IMR-90 (cell line): Measurements from ENCODE around the gene TTC28. TPM values are rescaled to one million over a fixed set of nuclear protein-coding genes. Genes with fewer than 3 reads are reported as not detected.

Experiments used
- ATAC-seq: fragments of 200-7000 bp; cut with Tn5 transposase; 2 replicates; pipeline ENCODE4 v1.9.1; 2020; ENCODE audit warnings: low read depth, mild to moderate bottlenecking, moderate library complexity
- BruUV-seq: library from RNA; stranded (reverse); fragments of 400-500 nt; replicated peaks from 2 replicates; lab custom pipeline; 2021; lab: Mats Ljungman, UMichigan
- CTCF ChIA-PET: fragments of 300-600 bp; formaldehyde crosslinking; extraction: SDS; loops from one replicate; lab custom pipeline; 2021; ENCODE audit warnings: antibody characterized with exemption; lab: Yijun Ruan, JAX
- POLR2A ChIA-PET: fragments of 300-600 bp; sonication (Branson Sonifier 250); formaldehyde crosslinking; loops from one replicate; lab custom pipeline; 2022; ENCODE audit warnings: antibody characterized with exemption; ENCODE audit not compliant: unreplicated experiment; lab: Charles Lee
- DNase-seq: peaks from one replicate; pipeline ENCODE4 v3.0.0; 2013
- H2AFZ ChIP-seq: replicated peaks from 2 replicates; pipeline ENCODE3; 2013; ENCODE audit warnings: low read length, mild to moderate bottlenecking; ENCODE audit not compliant: poor library complexity
- H2AK5ac ChIP-seq: 2 replicates; pipeline ENCODE4 v1.6.1; 2013; ENCODE audit warnings: low read depth, low read length, inconsistent platforms
- H2AK9ac ChIP-seq: replicated peaks from 2 replicates; pipeline ENCODE3; 2013; ENCODE audit warnings: mild to moderate bottlenecking, low read depth, low read length, moderate library complexity; ENCODE audit not compliant: poor library complexity
- H2BK120ac ChIP-seq: 2 replicates; pipeline ENCODE4 v1.6.1; 2013; ENCODE audit warnings: low read depth, low read length, inconsistent platforms
- H2BK15ac ChIP-seq: 3 replicates; pipeline ENCODE4 v1.6.1; 2013; ENCODE audit warnings: low read depth, low read length, inconsistent platforms
- H2BK20ac ChIP-seq: 2 replicates; pipeline ENCODE4 v1.6.1; 2013; ENCODE audit warnings: low read depth, mild to moderate bottlenecking, inconsistent platforms, low read length, moderate library complexity
- H2BK5ac ChIP-seq: 2 replicates; pipeline ENCODE4 v1.6.1; 2013; ENCODE audit warnings: mild to moderate bottlenecking, low read depth, low read length, inconsistent platforms; ENCODE audit not compliant: poor library complexity, severe bottlenecking
- H3K14ac ChIP-seq: replicated peaks from 2 replicates; pipeline ENCODE4 v1.6.1; 2013; ENCODE audit warnings: low read depth, low read length, inconsistent platforms
- H3K18ac ChIP-seq: 2 replicates; pipeline ENCODE4 v1.6.1; 2013; ENCODE audit warnings: low read depth, low read length, control low read depth
- H3K23ac ChIP-seq: 2 replicates; pipeline ENCODE4 v1.6.1; 2013; ENCODE audit warnings: low read depth, low read length, inconsistent platforms
- H3K27ac ChIP-seq: 2 replicates; pipeline ENCODE4 v1.5.1; 2013; ENCODE audit warnings: mild to moderate bottlenecking, control low read depth, low read length; ENCODE audit not compliant: insufficient read depth
- H3K27me3 ChIP-seq: 2 replicates; pipeline ENCODE4 v1.6.1; 2013; ENCODE audit warnings: low read length; ENCODE audit not compliant: control insufficient read depth, insufficient read depth
- H3K36me3 ChIP-seq: 2 replicates; pipeline ENCODE4 v1.6.1; 2013; ENCODE audit warnings: low read length, mixed read lengths; ENCODE audit not compliant: control insufficient read depth, insufficient read depth
- H3K4ac ChIP-seq: 2 replicates; pipeline ENCODE4 v1.6.1; 2013; ENCODE audit warnings: low read depth, low read length, inconsistent platforms
- H3K4me1 ChIP-seq: 2 replicates; pipeline ENCODE4 v1.6.1; 2013; ENCODE audit warnings: low read length, mixed read lengths; ENCODE audit not compliant: control insufficient read depth, insufficient read depth
- H3K4me2 ChIP-seq: 2 replicates; pipeline ENCODE4 v1.6.1; 2013; ENCODE audit warnings: low read depth, mild to moderate bottlenecking, control low read depth, low read length, moderate library complexity
- H3K4me3 ChIP-seq: 2 replicates; pipeline ENCODE4 v1.5.1; 2013; ENCODE audit warnings: low read depth, mild to moderate bottlenecking, control low read depth, low read length, moderate library complexity; ENCODE audit not compliant: insufficient read depth
- H3K56ac ChIP-seq: 2 replicates; pipeline ENCODE4 v1.6.1; 2013; ENCODE audit warnings: low read length, inconsistent platforms; ENCODE audit not compliant: insufficient read depth; ENCODE audit errors: extremely low read depth
- H3K79me1 ChIP-seq, 2 experiments: 2 replicates each; pipeline ENCODE4 v1.6.1; 2013; ENCODE audit warnings: low read length in 2 of 2, inconsistent platforms in 1 of 2, low read depth in 1 of 2
- H3K9ac ChIP-seq: 2 replicates; pipeline ENCODE4 v1.6.1; 2013; ENCODE audit warnings: low read depth, low read length, control low read depth
- H3K9me1 ChIP-seq: 2 replicates; pipeline ENCODE4 v1.6.1; 2013; ENCODE audit warnings: low read length, inconsistent platforms; ENCODE audit not compliant: insufficient read depth
- H3K9me3 ChIP-seq: 2 replicates; pipeline ENCODE4 v1.6.1; 2013; ENCODE audit warnings: low read length; ENCODE audit not compliant: control insufficient read depth, insufficient read depth
- H4K20me1 ChIP-seq: 2 replicates; pipeline ENCODE4 v1.6.1; 2013; ENCODE audit warnings: low read length, inconsistent platforms; ENCODE audit not compliant: insufficient read depth
- H4K5ac ChIP-seq: 2 replicates; pipeline ENCODE4 v1.6.1; 2013; ENCODE audit warnings: mild to moderate bottlenecking, low read depth, low read length, control low read depth
- H4K8ac ChIP-seq, 2 experiments: 2 replicates each; pipeline ENCODE4 v1.6.1; 2013; ENCODE audit warnings: low read depth in 2 of 2, low read length in 2 of 2, control low read depth in 1 of 2, inconsistent platforms in 1 of 2
- H4K91ac ChIP-seq: 2 replicates; pipeline ENCODE4 v1.6.1; 2013; ENCODE audit warnings: low read depth, low read length, inconsistent platforms; ENCODE audit not compliant: insufficient read depth
- BHLHE40 ChIP-seq: fragments of 150-350 bp; IDR thresholded peaks from 2 replicates; pipeline ENCODE4 v1.6.1; 2016; ENCODE audit warnings: mild to moderate bottlenecking, low read depth, low read length
- CEBPB ChIP-seq: IDR thresholded peaks from 2 replicates; pipeline ENCODE4 v1.6.1; 2012; ENCODE audit warnings: low read depth, low read length, improper control_type of control experiment
- CHD1 ChIP-seq: IDR thresholded peaks from 2 replicates; pipeline ENCODE4 v1.6.1; 2012; ENCODE audit warnings: low read depth, low read length, improper control_type of control experiment
- FOS ChIP-seq: fragments of 150-350 bp; IDR thresholded peaks from 2 replicates; pipeline ENCODE4 v1.6.1; 2016; ENCODE audit warnings: low read depth, low read length
- MAFK ChIP-seq: IDR thresholded peaks from 2 replicates; pipeline ENCODE4 v1.6.1; 2012; ENCODE audit warnings: low read depth, low read length, improper control_type of control experiment
- MAZ ChIP-seq: IDR thresholded peaks from 2 replicates; pipeline ENCODE4 v1.6.1; 2012; ENCODE audit warnings: low read depth, mild to moderate bottlenecking, low read length, improper control_type of control experiment, moderate library complexity, borderline replicate concordance
- MXI1 ChIP-seq: IDR thresholded peaks from 2 replicates; pipeline ENCODE4 v1.6.1; 2012; ENCODE audit warnings: low read depth, mild to moderate bottlenecking, low read length, moderate library complexity, borderline replicate concordance
- NFE2L2 ChIP-seq: fragments of 150-350 bp; IDR thresholded peaks from 2 replicates; pipeline ENCODE4 v1.6.1; 2016; ENCODE audit warnings: low read depth, mild to moderate bottlenecking, low read length
- POLR2A ChIP-seq: IDR thresholded peaks from 2 replicates; pipeline ENCODE4 v1.6.1; 2012; ENCODE audit warnings: mild to moderate bottlenecking, low read depth, low read length
- RAD21 ChIP-seq: IDR thresholded peaks from 2 replicates; pipeline ENCODE4 v1.6.1; 2012; ENCODE audit warnings: low read length, improper control_type of control experiment
- RCOR1 ChIP-seq: IDR thresholded peaks from 2 replicates; pipeline ENCODE4 v1.6.1; 2012; ENCODE audit warnings: mild to moderate bottlenecking, low read length, improper control_type of control experiment; ENCODE audit not compliant: insufficient replicate concordance
- RFX5 ChIP-seq: IDR thresholded peaks from 2 replicates; pipeline ENCODE4 v1.8.0; 2012; ENCODE audit warnings: low read depth, mild to moderate bottlenecking, low read length, moderate library complexity
- SMC3 ChIP-seq: fragments of 150-350 bp; IDR thresholded peaks from 2 replicates; pipeline ENCODE4 v1.6.1; 2016; ENCODE audit warnings: low read depth, mild to moderate bottlenecking, antibody characterized with exemption, low read length, moderate library complexity
- whole genome bisulfite sequencing, 2 experiments: methylation state at CpG; one replicate each; pipeline versions ENCODE4 v1.1.5 to v1.1.7; 2013; ENCODE audit warnings: missing lambda C conversion rate in 2 of 2; ENCODE audit not compliant: insufficient read length in 1 of 2; ENCODE audit errors: extremely low coverage in 2 of 2; 5-methylcytosine and 5-hydroxymethylcytosine counted together
- dilution Hi-C: fragments of 300-500 bp; cut with HindIII; formaldehyde crosslinking; loops from one replicate; pipeline ENCODE4 v1.14.3; 2018; ENCODE audit warnings: low sequenced_read_pairs; ENCODE audit not compliant: unreplicated experiment
- in situ Hi-C: fragments of 300-500 bp; cut with MboI; formaldehyde crosslinking; loops from 3 replicates; pipeline ENCODE4 v1.14.3; 2019; ENCODE audit warnings: low sequenced_read_pairs, inconsistent platforms, mixed read lengths
- intact Hi-C: fragments of 100-400 bp; cut with micrococcal nuclease; formaldehyde crosslinking; loops from 2 replicates; pipeline ENCODE4 v1.10.0; 2022
- polyA plus RNA-seq, 3 experiments: library from polyadenylated mRNA; depleted of rRNA; stranded (reverse); fragments of >200 nt; gene quantifications; 2 replicates each; pipeline ENCODE4 v1.2.3, GENCODE V29; 2012; ENCODE audit warnings: low replicate concordance in 1 of 3
- total RNA-seq: library from RNA; depleted of rRNA; stranded (reverse); fragments of >200 nt; gene quantifications from 2 replicates; pipeline ENCODE4 v1.2.3, GENCODE V29; 2012
- TF ChIP-seq, protein P1 (sequence below): conservative IDR thresholded peaks from 2 replicates; pipeline ENCODE4 v1.5.1; 2012; ENCODE audit warnings: mild to moderate bottlenecking, low read depth, low read length, improper control_type of control experiment
- TF ChIP-seq, protein P2 (sequence below): fragments of 150-350 bp; IDR thresholded peaks from 2 replicates; pipeline ENCODE4 v1.6.1; 2016; ENCODE audit warnings: low read depth, mild to moderate bottlenecking, low read length, moderate library complexity, borderline replicate concordance
- TF ChIP-seq, protein P3 (sequence below): fragments of 150-350 bp; IDR thresholded peaks from 2 replicates; pipeline ENCODE4 v1.6.1; 2017; ENCODE audit warnings: mild to moderate bottlenecking, antibody characterized with exemption, low read length, low read depth

The TTC28 gene
- total and polyA plus RNA-seq, 2 of the 4 experiments (the other 2 are of a cell fraction): 5.6 to 13.3 TPM

DNA sequence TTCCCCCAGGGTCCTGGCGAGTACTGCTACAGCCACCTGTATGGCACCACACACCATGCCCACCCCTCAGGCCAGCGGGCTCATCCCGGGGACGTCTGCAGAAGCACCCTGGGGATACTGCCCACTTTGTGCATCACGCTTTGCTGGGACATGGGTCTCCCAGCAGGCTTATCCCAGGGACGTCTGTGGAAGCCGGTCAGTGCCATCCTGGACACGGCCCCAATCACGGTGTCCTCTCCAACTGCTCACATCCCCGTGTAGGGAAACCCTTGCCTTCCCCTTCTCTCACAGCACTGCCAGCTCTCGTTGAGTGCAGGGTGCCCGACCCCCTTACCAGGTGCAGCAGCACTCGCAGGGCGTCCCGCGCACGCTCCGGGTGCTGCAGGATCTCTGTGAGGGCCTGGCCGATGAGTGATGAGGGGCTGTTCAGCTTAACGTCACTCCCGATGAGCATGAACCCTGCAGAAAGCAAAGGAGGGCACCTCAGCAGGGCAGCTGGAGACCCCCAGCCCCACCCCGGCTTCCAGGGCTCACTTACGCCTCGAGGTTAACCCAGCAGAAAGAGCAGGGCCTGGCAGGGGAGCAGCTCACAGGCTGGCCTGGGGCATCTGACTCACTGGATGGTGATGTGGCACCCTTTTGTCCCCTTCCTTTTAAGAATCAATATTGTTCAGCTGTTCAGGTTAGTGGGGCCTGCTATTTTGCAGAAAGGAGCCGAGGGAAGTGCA is 683.7 kb downstream of the TTC28 start:
- Histone ChIP-seq H3K9me1 (peaks cover 3% of the 10 kb centered on the region; the same call in 1 of the 2 replicates), H4K91ac (no peak overlapping the region), H4K20me1 (no peaks in the 10 kb centered on the region), H3K27me3 (no peaks in the 10 kb centered on the region), H3K79me1 (no peaks in the 10 kb centered on the region), H3K56ac (no peak overlapping the region), H3K4ac (no peak overlapping the region; the same call in 1 of the 2 replicates), H2BK120ac (no peak overlapping the region), H3K4me3 (no peak overlapping the region), H2AFZ (no peak overlapping the region), H3K9me3 (no peaks in the 10 kb centered on the region), H2BK15ac (no peak overlapping the region), H4K5ac (no peak overlapping the region), H2BK5ac (no peak overlapping the region), H3K4me1 (peaks cover 3% of the 10 kb centered on the region; the same call in 1 of the 2 replicates), H3K23ac (no peak overlapping the region), H3K9ac (no peak overlapping the region), H4K8ac (no peak overlapping the region), H3K27ac (no peak overlapping the region), H3K14ac (no peak overlapping the region), H3K4me2 (no peak overlapping the region), H3K18ac (no peak overlapping the region), H2AK5ac (no peak overlapping the region), H2AK9ac (no peak overlapping the region), H3K36me3 (peaks cover 57% of the 10 kb centered on the region), H2BK20ac (no peak overlapping the region)
- TF ChIP-seq RFX5: no peak
- no peak for TF ChIP-seq CEBPB
- no peak for TF ChIP-seq CHD1
- TF ChIP-seq, protein P1, sequence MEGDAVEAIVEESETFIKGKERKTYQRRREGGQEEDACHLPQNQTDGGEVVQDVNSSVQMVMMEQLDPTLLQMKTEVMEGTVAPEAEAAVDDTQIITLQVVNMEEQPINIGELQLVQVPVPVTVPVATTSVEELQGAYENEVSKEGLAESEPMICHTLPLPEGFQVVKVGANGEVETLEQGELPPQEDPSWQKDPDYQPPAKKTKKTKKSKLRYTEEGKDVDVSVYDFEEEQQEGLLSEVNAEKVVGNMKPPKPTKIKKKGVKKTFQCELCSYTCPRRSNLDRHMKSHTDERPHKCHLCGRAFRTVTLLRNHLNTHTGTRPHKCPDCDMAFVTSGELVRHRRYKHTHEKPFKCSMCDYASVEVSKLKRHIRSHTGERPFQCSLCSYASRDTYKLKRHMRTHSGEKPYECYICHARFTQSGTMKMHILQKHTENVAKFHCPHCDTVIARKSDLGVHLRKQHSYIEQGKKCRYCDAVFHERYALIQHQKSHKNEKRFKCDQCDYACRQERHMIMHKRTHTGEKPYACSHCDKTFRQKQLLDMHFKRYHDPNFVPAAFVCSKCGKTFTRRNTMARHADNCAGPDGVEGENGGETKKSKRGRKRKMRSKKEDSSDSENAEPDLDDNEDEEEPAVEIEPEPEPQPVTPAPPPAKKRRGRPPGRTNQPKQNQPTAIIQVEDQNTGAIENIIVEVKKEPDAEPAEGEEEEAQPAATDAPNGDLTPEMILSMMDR: no peak
- no peak for TF ChIP-seq MXI1
- TF ChIP-seq, protein P2, sequence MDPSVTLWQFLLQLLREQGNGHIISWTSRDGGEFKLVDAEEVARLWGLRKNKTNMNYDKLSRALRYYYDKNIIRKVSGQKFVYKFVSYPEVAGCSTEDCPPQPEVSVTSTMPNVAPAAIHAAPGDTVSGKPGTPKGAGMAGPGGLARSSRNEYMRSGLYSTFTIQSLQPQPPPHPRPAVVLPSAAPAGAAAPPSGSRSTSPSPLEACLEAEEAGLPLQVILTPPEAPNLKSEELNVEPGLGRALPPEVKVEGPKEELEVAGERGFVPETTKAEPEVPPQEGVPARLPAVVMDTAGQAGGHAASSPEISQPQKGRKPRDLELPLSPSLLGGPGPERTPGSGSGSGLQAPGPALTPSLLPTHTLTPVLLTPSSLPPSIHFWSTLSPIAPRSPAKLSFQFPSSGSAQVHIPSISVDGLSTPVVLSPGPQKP: no peak
- TF ChIP-seq SMC3: no peak
- TF ChIP-seq MAFK: no peak
- TF ChIP-seq BHLHE40: no peak
- no peak for TF ChIP-seq POLR2A
- no peak for TF ChIP-seq NFE2L2
- TF ChIP-seq MAZ: no peak
- TF ChIP-seq, protein P3, sequence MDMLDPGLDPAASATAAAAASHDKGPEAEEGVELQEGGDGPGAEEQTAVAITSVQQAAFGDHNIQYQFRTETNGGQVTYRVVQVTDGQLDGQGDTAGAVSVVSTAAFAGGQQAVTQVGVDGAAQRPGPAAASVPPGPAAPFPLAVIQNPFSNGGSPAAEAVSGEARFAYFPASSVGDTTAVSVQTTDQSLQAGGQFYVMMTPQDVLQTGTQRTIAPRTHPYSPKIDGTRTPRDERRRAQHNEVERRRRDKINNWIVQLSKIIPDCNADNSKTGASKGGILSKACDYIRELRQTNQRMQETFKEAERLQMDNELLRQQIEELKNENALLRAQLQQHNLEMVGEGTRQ: no peak
- no peak for TF ChIP-seq FOS
- TF ChIP-seq RAD21: no peak
- no peak for TF ChIP-seq RCOR1
- in situ Hi-C loops: no loop called here
- CTCF ChIA-PET: no interaction called here
- DNase-seq (no peak), ATAC-seq (no peak)
- dilution Hi-C loops: no loop called here
- WGBS, 2 experiments: 98% methylated on average over 8 of the region's 25 CpGs; no CpG with 5 or more reads in 1 of the 2 experiments
- POLR2A ChIA-PET: no interaction called here
- no TSS peak for BruUV-seq
- intact Hi-C loops: no loop called here
